GM12878 (cell line): Measurements from ENCODE around the gene SFI1. TPM values are rescaled to one million over a fixed set of nuclear protein-coding genes. Genes with fewer than 3 reads are reported as not detected.

ENCODE experiments used
- ATAC-seq: fragments of 200-7000 bp; cut with Tn5 transposase; 3 replicates; pipeline ENCODE4 v1.9.1; 2020; ENCODE audit warnings: mild to moderate bottlenecking, moderate library complexity
- BruUV-seq: library from RNA; stranded (reverse); fragments of 400-500 nt; replicated peaks from 2 replicates; lab custom pipeline; 2021; lab: Mats Ljungman, UMichigan
- CTCF ChIA-PET: fragments of 300-600 bp; sonication (Branson Sonifier 250); formaldehyde crosslinking; extraction: SDS; loops from one replicate; lab custom pipeline; 2021; ENCODE audit warnings: inconsistent platforms; lab: Yijun Ruan, JAX
- POLR2A ChIA-PET: fragments of 350-600 bp; formaldehyde crosslinking; extraction: SDS; loops from one replicate; lab custom pipeline; 2021; ENCODE audit warnings: inconsistent platforms; lab: Charles Lee
- RAD21 ChIA-PET: fragments of 300-600 bp; sonication (Branson Sonifier 250); formaldehyde crosslinking; loops from one replicate; lab custom pipeline; 2023; ENCODE audit warnings: antibody characterized with exemption; ENCODE audit not compliant: unreplicated experiment; lab: Charles Lee
- SMC1A ChIA-PET: fragments of 300-600 bp; sonication (Branson Sonifier 250); formaldehyde crosslinking; loops from one replicate; lab custom pipeline; 2023; ENCODE audit not compliant: unreplicated experiment, uncharacterized antibody; lab: Charles Lee
- DNase-seq: peaks from one replicate; pipeline ENCODE4 v3.0.0-alpha.2; 2011; ENCODE audit warnings: low read depth, low spot score
- FAIRE-seq: peaks from 3 replicates; lab custom pipeline; 2011; peaks lifted over from hg19 to GRCh38; lab: Jason Lieb, UNC
- H2AFZ ChIP-seq: 2 replicates; pipeline ENCODE4 v1.6.0; 2011; ENCODE audit warnings: low read depth, low read length, control low read depth; ENCODE audit not compliant: control insufficient read depth
- H3K27ac ChIP-seq: 2 replicates; pipeline ENCODE4 v1.5.1; 2011; ENCODE audit warnings: control low read depth; ENCODE audit not compliant: control insufficient read depth, insufficient read depth
- H3K27me3 ChIP-seq, 2 experiments: replicated peaks in 1 of 2; 2 replicates each; pipeline versions ENCODE4 v1.6.0 to v1.6.1; 2011; ENCODE audit warnings: low read length in 1 of 2; ENCODE audit not compliant: control insufficient read depth in 2 of 2, insufficient read depth in 2 of 2
- H3K36me3 ChIP-seq, 2 experiments: 2 replicates each; pipeline ENCODE4 v1.5.1; 2011; ENCODE audit warnings: low read length in 1 of 2; ENCODE audit not compliant: control insufficient read depth in 2 of 2, insufficient read depth in 2 of 2
- H3K4me1 ChIP-seq: 2 replicates; pipeline ENCODE4 v1.6.1; 2011; ENCODE audit warnings: mild to moderate bottlenecking, low read length, moderate library complexity, mixed read lengths; ENCODE audit not compliant: control insufficient read depth, insufficient read depth
- H3K4me2 ChIP-seq: 2 replicates; pipeline ENCODE4 v1.6.0; 2011; ENCODE audit warnings: control low read depth; ENCODE audit not compliant: control insufficient read depth, insufficient read depth
- H3K4me3 ChIP-seq: fragments of 200-600 bp; sonication (generic); 2 replicates; pipeline ENCODE4 v1.5.1; 2016
- H3K79me2 ChIP-seq: 2 replicates; pipeline ENCODE4 v1.6.0; 2011; ENCODE audit warnings: low read length; ENCODE audit not compliant: control insufficient read depth, insufficient read depth
- H3K9ac ChIP-seq: 2 replicates; pipeline ENCODE4 v1.8.0; 2011; ENCODE audit warnings: low read length, control low read depth, mixed read lengths; ENCODE audit not compliant: control insufficient read depth, insufficient read depth
- H3K9me3 ChIP-seq: replicated peaks from 3 replicates; pipeline ENCODE4 v1.5.1; 2011; ENCODE audit warnings: mild to moderate bottlenecking, low read length; ENCODE audit not compliant: control insufficient read depth, insufficient read depth
- H4K20me1 ChIP-seq: 2 replicates; pipeline ENCODE4 v1.6.0; 2011; ENCODE audit not compliant: control insufficient read depth, insufficient read depth
- IKZF2 ChIP-seq, 2 experiments: fragments of 450-650 bp; IDR thresholded peaks; 2 replicates each; pipeline ENCODE4 v1.6.1; 2017; ENCODE audit warnings: mild to moderate bottlenecking in 2 of 2, moderate library complexity in 2 of 2
- NFYA ChIP-seq: IDR thresholded peaks from 2 replicates; pipeline ENCODE4 v1.6.1; 2011; ENCODE audit warnings: low read depth, mild to moderate bottlenecking, low read length, improper control_type of control experiment, borderline replicate concordance
- RBBP5 ChIP-seq: fragments of 200-600 bp; sonication (generic); conservative IDR thresholded peaks from 2 replicates; pipeline ENCODE4 v1.6.1; 2016
- SREBF2 ChIP-seq: IDR thresholded peaks from 2 replicates; pipeline ENCODE4 v1.6.1; 2012; ENCODE audit warnings: mild to moderate bottlenecking, low read length
- TARDBP ChIP-seq: IDR thresholded peaks from 2 replicates; pipeline ENCODE4 v1.6.1; 2016; ENCODE audit warnings: borderline replicate concordance
- TCF7 ChIP-seq: IDR thresholded peaks from 2 replicates; pipeline ENCODE4 v1.6.1; 2014; ENCODE audit warnings: antibody characterized with exemption, borderline replicate concordance
- YBX1 ChIP-seq: fragments of 450-650 bp; IDR thresholded peaks from 2 replicates; pipeline ENCODE4 v1.6.1; 2016; ENCODE audit warnings: antibody characterized with exemption
- ZNF217 ChIP-seq: fragments of 450-650 bp; IDR thresholded peaks from 2 replicates; pipeline ENCODE4 v1.6.1; 2017; ENCODE audit warnings: antibody characterized with exemption, mild to moderate bottlenecking
- ZSCAN29 ChIP-seq: fragments of 450-650 bp; IDR thresholded peaks from 2 replicates; pipeline ENCODE4 v1.6.1; 2017; ENCODE audit warnings: mild to moderate bottlenecking, moderate library complexity
- WGBS: methylation state at CpG from one replicate; pipeline ENCODE4 v1.1.6; 2016; ENCODE audit warnings: low lambda C conversion rate; ENCODE audit not compliant: insufficient replicate concordance, insufficient coverage; ENCODE audit errors: missing lambda C conversion rate; 5-methylcytosine and 5-hydroxymethylcytosine counted together
- in situ Hi-C: fragments of 300-500 bp; cut with MboI; formaldehyde crosslinking; loops from 9 replicates; pipeline ENCODE4 v1.14.3; 2018; ENCODE audit warnings: mixed read lengths
- intact Hi-C: fragments of 100-400 bp; cut with micrococcal nuclease; formaldehyde crosslinking; loops from one replicate; pipeline ENCODE4 v1.14.2; 2022; ENCODE audit not compliant: unreplicated experiment
- polyA plus RNA-seq, 11 experiments: library from polyadenylated mRNA; depleted of rRNA in 4 of 11; unstranded in 6 of 11; stranded (reverse) in 5 of 11; fragments of >200 nt; fragmentation: Nextera tagmentation in 4 of 11; fragmentation: Illumina TruSeq in 1 of 11; extraction: Ambion mirVana in 4 of 11; extraction: Trizol in 1 of 11; gene quantifications; 1 replicate in 1 of 11; 2 replicates in 10 of 11; pipeline versions ENCODE4 v1.2.1 to v1.2.3, GENCODE V29; 2011 to 2016; ENCODE audit warnings: inconsistent platforms in 2 of 11, missing spikeins in 2 of 11, low read depth in 1 of 11
- total RNA-seq, 4 experiments: library from RNA; depleted of rRNA in 3 of 4; stranded (reverse); fragments of >200 nt in 3 of 4; fragmentation: Illumina TruSeq in 1 of 4; extraction: Trizol in 1 of 4; gene quantifications; 2 replicates each; pipeline versions ENCODE4 v1.2.1 to v1.2.3, GENCODE V29; 2013 to 2021
- TF ChIP-seq, protein P1 (sequence below), 3 experiments: IDR thresholded peaks in 2 of 3; conservative IDR thresholded peaks in 1 of 3; 2 replicates each; pipeline ENCODE4 v1.5.1; 2011; ENCODE audit warnings: low read depth in 3 of 3, low read length in 3 of 3, mild to moderate bottlenecking in 3 of 3, control low read depth in 2 of 3, moderate library complexity in 2 of 3, inconsistent platforms in 1 of 3, mixed read lengths in 1 of 3; ENCODE audit not compliant: control insufficient read depth in 2 of 3, insufficient read depth in 1 of 3; ENCODE audit errors: extremely low read depth in 1 of 3
- TF ChIP-seq, protein P2 (sequence below): IDR thresholded peaks from 2 replicates; pipeline ENCODE4 v1.6.1; 2011; ENCODE audit warnings: borderline replicate concordance, low read depth, mild to moderate bottlenecking, moderate library complexity, low read length; ENCODE audit not compliant: insufficient read depth, poor library complexity, severe bottlenecking
- TF ChIP-seq, protein P3 (sequence below): fragments of 450-650 bp; IDR thresholded peaks from 2 replicates; pipeline ENCODE4 v1.6.1; 2017; ENCODE audit warnings: borderline replicate concordance
- TF ChIP-seq, protein P4 (sequence below): fragments of 150-350 bp; IDR thresholded peaks from 2 replicates; pipeline ENCODE4 v1.6.1; 2014; ENCODE audit warnings: mild to moderate bottlenecking, low read depth, low read length

The SFI1 gene
- total and polyA plus RNA-seq, 10 of the 15 experiments (the other 5 are each of a cell fraction or from before 2014, with no cell fraction given): 6.3 to 70.1 (median 30.4) TPM

DNA sequence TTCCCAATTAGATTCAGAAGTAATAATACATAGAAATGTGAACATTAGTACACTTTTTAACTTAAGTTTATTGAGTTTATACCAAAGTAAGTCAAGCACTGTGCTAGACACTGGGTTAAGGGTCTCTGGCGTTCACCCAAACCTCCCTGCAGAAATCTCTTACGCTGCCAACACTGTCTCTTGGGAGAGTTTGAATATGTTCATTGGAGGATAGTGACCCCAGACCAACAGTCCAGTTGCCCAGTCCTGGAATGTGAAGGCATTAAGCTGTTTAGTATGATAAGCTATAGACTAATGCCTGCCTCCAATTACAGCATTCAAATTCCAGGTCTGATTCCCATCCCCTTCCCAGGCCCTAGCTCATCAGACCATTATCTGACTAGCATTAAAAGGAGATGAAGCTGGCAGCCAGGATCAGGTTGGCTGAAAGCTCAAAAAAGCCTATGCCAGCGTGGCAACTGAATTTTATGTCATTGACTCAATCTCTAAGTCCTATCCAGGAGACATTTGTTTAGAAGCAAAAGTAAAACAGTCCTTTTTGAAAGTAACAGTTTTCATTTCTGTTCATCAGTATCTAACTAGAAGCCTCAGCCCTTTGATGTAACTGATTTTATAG, 77.8 kb downstream of the SFI1 start (continued):
- TF ChIP-seq YBX1: no peak
- no peak for TF ChIP-seq ZSCAN29
- TF ChIP-seq, protein P1, sequence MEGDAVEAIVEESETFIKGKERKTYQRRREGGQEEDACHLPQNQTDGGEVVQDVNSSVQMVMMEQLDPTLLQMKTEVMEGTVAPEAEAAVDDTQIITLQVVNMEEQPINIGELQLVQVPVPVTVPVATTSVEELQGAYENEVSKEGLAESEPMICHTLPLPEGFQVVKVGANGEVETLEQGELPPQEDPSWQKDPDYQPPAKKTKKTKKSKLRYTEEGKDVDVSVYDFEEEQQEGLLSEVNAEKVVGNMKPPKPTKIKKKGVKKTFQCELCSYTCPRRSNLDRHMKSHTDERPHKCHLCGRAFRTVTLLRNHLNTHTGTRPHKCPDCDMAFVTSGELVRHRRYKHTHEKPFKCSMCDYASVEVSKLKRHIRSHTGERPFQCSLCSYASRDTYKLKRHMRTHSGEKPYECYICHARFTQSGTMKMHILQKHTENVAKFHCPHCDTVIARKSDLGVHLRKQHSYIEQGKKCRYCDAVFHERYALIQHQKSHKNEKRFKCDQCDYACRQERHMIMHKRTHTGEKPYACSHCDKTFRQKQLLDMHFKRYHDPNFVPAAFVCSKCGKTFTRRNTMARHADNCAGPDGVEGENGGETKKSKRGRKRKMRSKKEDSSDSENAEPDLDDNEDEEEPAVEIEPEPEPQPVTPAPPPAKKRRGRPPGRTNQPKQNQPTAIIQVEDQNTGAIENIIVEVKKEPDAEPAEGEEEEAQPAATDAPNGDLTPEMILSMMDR (IDR thresholded peaks at IDR 0.05 in 2 of 3, conservative IDR thresholded peaks at IDR 0.05 in 1 of 3; ENCODE audit: control insufficient read depth in 2 of 3, extremely low read depth in 1 of 3, insufficient read depth in 1 of 3, low read depth in 3 of 3, low read length in 3 of 3): no peak
- no peak for TF ChIP-seq ZNF217
- no peak for TF ChIP-seq TARDBP

DNA sequence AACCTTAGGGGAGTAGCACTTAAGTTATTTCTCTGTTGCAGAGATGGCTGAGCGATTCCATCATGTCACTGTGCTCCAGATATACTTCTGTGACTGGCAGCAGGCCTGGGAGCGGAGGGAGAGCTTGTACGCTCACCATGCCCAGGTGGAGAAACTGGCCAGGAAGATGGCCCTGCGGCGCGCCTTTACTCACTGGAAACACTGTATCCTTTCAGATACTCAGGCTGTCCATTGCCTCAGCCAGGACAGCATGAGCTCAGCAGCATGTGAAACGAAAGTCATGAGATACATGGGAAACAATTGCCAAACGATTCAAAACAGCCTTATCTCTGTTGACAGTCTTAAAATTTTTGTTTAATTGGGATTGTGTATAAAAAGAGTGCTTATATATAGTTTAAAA, 78.9 kb downstream of the SFI1 start:
- ChIA-PET SMC1A (no interaction called here), RAD21 (interaction anchor here (0.7 kb wide), 1 partner anchor 21 kb away, joined by 3 read pairs; no protein-coding TSS in a partner anchor), POLR2A (no interaction called here), CTCF (interaction anchor here (1.2 kb wide), 1 partner anchor 19 kb away, joined by 3 read pairs; no protein-coding TSS in a partner anchor)
- no peak overlapping the region for H2AFZ ChIP-seq
- ATAC-seq (no peak), FAIRE-seq (no peak), DNase-seq (no peak)
- H3K36me3 ChIP-seq: peaks cover 11 to 14% of the 10 kb centered on the region in 2 experiments; a peak in 3 of 4 replicates
- H3K4me2 ChIP-seq: no peak overlapping the region
- no peak overlapping the region for H3K9ac ChIP-seq
- 89% methylated on average over 8 of the region's 8 CpGs for WGBS
- H4K20me1 ChIP-seq: no peaks in the 10 kb centered on the region
- in situ Hi-C loops: no loop called here
- no peak overlapping the region for H3K27ac ChIP-seq
- no peak overlapping the region for H3K4me3 ChIP-seq
- H3K9me3 ChIP-seq: no peaks in the 10 kb centered on the region
- no peaks in the 10 kb centered on the region for H3K27me3 ChIP-seq
- no peaks in the 10 kb centered on the region for H3K79me2 ChIP-seq
- no peaks in the 10 kb centered on the region for H3K4me1 ChIP-seq
- intact Hi-C loops: no loop called here
- BruUV-seq: no TSS peak
- TF ChIP-seq TCF7: no peak
- no peak for TF ChIP-seq RBBP5
- TF ChIP-seq, protein P2, sequence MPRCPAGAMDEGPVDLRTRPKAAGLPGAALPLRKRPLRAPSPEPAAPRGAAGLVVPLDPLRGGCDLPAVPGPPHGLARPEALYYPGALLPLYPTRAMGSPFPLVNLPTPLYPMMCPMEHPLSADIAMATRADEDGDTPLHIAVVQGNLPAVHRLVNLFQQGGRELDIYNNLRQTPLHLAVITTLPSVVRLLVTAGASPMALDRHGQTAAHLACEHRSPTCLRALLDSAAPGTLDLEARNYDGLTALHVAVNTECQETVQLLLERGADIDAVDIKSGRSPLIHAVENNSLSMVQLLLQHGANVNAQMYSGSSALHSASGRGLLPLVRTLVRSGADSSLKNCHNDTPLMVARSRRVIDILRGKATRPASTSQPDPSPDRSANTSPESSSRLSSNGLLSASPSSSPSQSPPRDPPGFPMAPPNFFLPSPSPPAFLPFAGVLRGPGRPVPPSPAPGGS: no peak
- TF ChIP-seq NFYA: no peak
- TF ChIP-seq, protein P3, sequence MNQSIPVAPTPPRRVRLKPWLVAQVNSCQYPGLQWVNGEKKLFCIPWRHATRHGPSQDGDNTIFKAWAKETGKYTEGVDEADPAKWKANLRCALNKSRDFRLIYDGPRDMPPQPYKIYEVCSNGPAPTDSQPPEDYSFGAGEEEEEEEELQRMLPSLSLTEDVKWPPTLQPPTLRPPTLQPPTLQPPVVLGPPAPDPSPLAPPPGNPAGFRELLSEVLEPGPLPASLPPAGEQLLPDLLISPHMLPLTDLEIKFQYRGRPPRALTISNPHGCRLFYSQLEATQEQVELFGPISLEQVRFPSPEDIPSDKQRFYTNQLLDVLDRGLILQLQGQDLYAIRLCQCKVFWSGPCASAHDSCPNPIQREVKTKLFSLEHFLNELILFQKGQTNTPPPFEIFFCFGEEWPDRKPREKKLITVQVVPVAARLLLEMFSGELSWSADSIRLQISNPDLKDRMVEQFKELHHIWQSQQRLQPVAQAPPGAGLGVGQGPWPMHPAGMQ: no peak
- TF ChIP-seq, protein P4, sequence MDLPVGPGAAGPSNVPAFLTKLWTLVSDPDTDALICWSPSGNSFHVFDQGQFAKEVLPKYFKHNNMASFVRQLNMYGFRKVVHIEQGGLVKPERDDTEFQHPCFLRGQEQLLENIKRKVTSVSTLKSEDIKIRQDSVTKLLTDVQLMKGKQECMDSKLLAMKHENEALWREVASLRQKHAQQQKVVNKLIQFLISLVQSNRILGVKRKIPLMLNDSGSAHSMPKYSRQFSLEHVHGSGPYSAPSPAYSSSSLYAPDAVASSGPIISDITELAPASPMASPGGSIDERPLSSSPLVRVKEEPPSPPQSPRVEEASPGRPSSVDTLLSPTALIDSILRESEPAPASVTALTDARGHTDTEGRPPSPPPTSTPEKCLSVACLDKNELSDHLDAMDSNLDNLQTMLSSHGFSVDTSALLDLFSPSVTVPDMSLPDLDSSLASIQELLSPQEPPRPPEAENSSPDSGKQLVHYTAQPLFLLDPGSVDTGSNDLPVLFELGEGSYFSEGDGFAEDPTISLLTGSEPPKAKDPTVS: no peak
- TF ChIP-seq IKZF2 (IDR thresholded peaks at IDR 0.05): no peak
- no peak for TF ChIP-seq SREBF2
